ENCODE measurements around the gene SPPL2B. TPM values are rescaled to one million over a fixed set of nuclear protein-coding genes. Genes with fewer than 3 reads are reported as not detected.
A peak's percentile ranks its signal among the peaks of the same experiment; 100 is the strongest.

Gene SPPL2B
- total and polyA plus RNA-seq, 7 experiments from 2014 or later: 11.1 to 150 (median 112) TPM

GRCh38 chr19:2319551-2319950, 8.9 kb upstream of the SPPL2B start:
- peaks cover 6 to 16% (median 8%) of the 10 kb centered on the region in 11 donors for H3K9me3 Mint-ChIP-seq
- intact Hi-C loops (cut with micrococcal nuclease): loop anchor here in 1 of 2 donors (5.0 kb wide), 1 partner anchor 162 kb away; no protein-coding TSS in a partner anchor
- no peaks in the 10 kb centered on the region for H3K27me3 ChIP-seq (ENCODE audit: control insufficient read depth in 2 of 2, insufficient read depth in 2 of 2, low read length in 2 of 2)
- DNase-seq: no peak
- H3K4me3 ChIP-seq (ENCODE audit: low read length): no peak overlapping the region
- peaks cover 0 to 6% (median 2%) of the 10 kb centered on the region in 7 donors for H3K4me1 Mint-ChIP-seq
- peaks cover 5 to 10% (median 7%) of the 10 kb centered on the region in 5 donors for H3K27me3 Mint-ChIP-seq
- H3K4me3 Mint-ChIP-seq: no peak overlapping the region
- ATAC-seq: no peak
- no peak overlapping the region for H3K27ac Mint-ChIP-seq
- peaks cover 0 to 36% (median 0%) of the 10 kb centered on the region in 3 experiments for H3K36me3 ChIP-seq (ENCODE audit: control insufficient read depth in 2 of 3, insufficient read depth in 3 of 3, low read length in 3 of 3)
- H3K27ac ChIP-seq (ENCODE audit: low read depth, low read length): no peak overlapping the region
- ChIA-PET CTCF (no interaction called here), POLR2A (interaction anchor here (0.5 to 1.5 kb wide), 3 partner anchors 32 to 423 kb away, joined by 3 to 5 read pairs (median 4); no protein-coding TSS in a partner anchor)
- peaks cover 0 to 12% (median 5%) of the 10 kb centered on the region in 3 experiments for H3K9me3 ChIP-seq (ENCODE audit: control insufficient read depth in 2 of 3, low read length in 3 of 3)
- H3K36me3 Mint-ChIP-seq: peaks cover 4 to 10% (median 10%) of the 10 kb centered on the region in 5 donors
- no peaks in the 10 kb centered on the region for H3K4me1 ChIP-seq (ENCODE audit: control insufficient read depth in 2 of 2, insufficient read depth in 2 of 2, low read length in 2 of 2)

GRCh38 chr19:2320049-2320448, 8.4 kb upstream of the SPPL2B start:
- Mint-ChIP-seq H3K9me3 (peaks cover 2 to 11% (median 4%) of the 10 kb centered on the region in 11 donors), H3K27ac (no peak overlapping the region), H3K4me1 (peaks cover 0 to 8% (median 6%) of the 10 kb centered on the region in 7 donors), H3K27me3 (peaks cover 0 to 6% (median 3%) of the 10 kb centered on the region in 5 donors), H3K36me3 (peaks cover under 1 to 7% (median 5%) of the 10 kb centered on the region in 5 donors), H3K4me3 (no peak overlapping the region)
- peaks cover 0 to 7% (median under 1%) of the 10 kb centered on the region in 3 experiments for H3K9me3 ChIP-seq (ENCODE audit: control insufficient read depth in 2 of 3, low read length in 3 of 3)
- intact Hi-C loops (cut with micrococcal nuclease): no loop called here
- POLR2A ChIA-PET: interaction anchor here (0.5 to 0.6 kb wide), 2 partner anchors 288 to 423 kb away, joined by 4 to 5 read pairs; no protein-coding TSS in a partner anchor
- no peaks in the 10 kb centered on the region for H3K27me3 ChIP-seq (ENCODE audit: control insufficient read depth in 2 of 2, insufficient read depth in 2 of 2, low read length in 2 of 2)
- H3K4me1 ChIP-seq (ENCODE audit: control insufficient read depth in 2 of 2, insufficient read depth in 2 of 2, low read length in 2 of 2): no peaks in the 10 kb centered on the region
- DNase-seq (no peak), ATAC-seq (no peak)
- H3K27ac ChIP-seq (ENCODE audit: low read depth, low read length): no peak overlapping the region
- CTCF ChIA-PET: no interaction called here
- no peak overlapping the region for H3K4me3 ChIP-seq (ENCODE audit: low read length)
- peaks cover 0 to 41% (median 0%) of the 10 kb centered on the region in 3 experiments for H3K36me3 ChIP-seq (ENCODE audit: control insufficient read depth in 2 of 3, insufficient read depth in 3 of 3, low read length in 3 of 3)

- ChIA-PET CTCF (no interaction called here), POLR2A (interaction anchor here (0.6 kb wide), 1 partner anchor 82 kb away, joined by 4 read pairs; no protein-coding TSS in a partner anchor)
- no peaks in the 10 kb centered on the region for H3K27me3 ChIP-seq (ENCODE audit: control insufficient read depth in 2 of 2, insufficient read depth in 2 of 2, low read length in 2 of 2)
- Mint-ChIP-seq H3K4me3 (no peak overlapping the region), H3K36me3 (peaks cover 0 to 6% (median 0%) of the 10 kb centered on the region in 5 donors), H3K4me1 (peaks cover 7 to 15% (median 9%) of the 10 kb centered on the region in 7 donors), H3K27ac (no peak overlapping the region), H3K27me3 (no peaks in the 10 kb centered on the region), H3K9me3 (peaks cover 0 to 2% (median 0%) of the 10 kb centered on the region in 11 donors)
- H3K4me3 ChIP-seq (ENCODE audit: low read length): no peak overlapping the region
- no peaks in the 10 kb centered on the region for H3K4me1 ChIP-seq (ENCODE audit: control insufficient read depth in 2 of 2, insufficient read depth in 2 of 2, low read length in 2 of 2)
- no peak for DNase-seq
- intact Hi-C loops (cut with micrococcal nuclease): no loop called here
- H3K27ac ChIP-seq (ENCODE audit: low read depth, low read length): no peak overlapping the region
- no peaks in the 10 kb centered on the region for H3K9me3 ChIP-seq (ENCODE audit: control insufficient read depth in 2 of 3, low read length in 3 of 3)
- no peak for ATAC-seq
- peaks cover 0 to 48% (median 0%) of the 10 kb centered on the region in 3 experiments for H3K36me3 ChIP-seq (ENCODE audit: control insufficient read depth in 2 of 3, insufficient read depth in 3 of 3, low read length in 3 of 3)
Measured at GRCh38 chr19:2320939-2321338, 7.5 kb upstream of the SPPL2B start.

GRCh38 chr19:2321565-2322283, 6.8 kb upstream of the SPPL2B start:
- Histone ChIP-seq H3K27me3 (ENCODE audit: control insufficient read depth in 2 of 2, insufficient read depth in 2 of 2, low read length in 2 of 2) (no peaks in the 10 kb centered on the region), H3K36me3 (ENCODE audit: control insufficient read depth in 2 of 3, insufficient read depth in 3 of 3, low read length in 3 of 3) (peaks cover 0 to 51% (median 0%) of the 10 kb centered on the region in 3 experiments), H3K9me3 (ENCODE audit: control insufficient read depth in 2 of 3, low read length in 3 of 3) (no peaks in the 10 kb centered on the region), H3K27ac (ENCODE audit: low read depth, low read length) (no peak overlapping the region), H3K4me3 (ENCODE audit: low read length) (no peak overlapping the region), H3K4me1 (ENCODE audit: control insufficient read depth in 2 of 2, insufficient read depth in 2 of 2, low read length in 2 of 2) (peaks cover 0 to 2% of the 10 kb centered on the region in 2 donors)
- H3K4me1 Mint-ChIP-seq: peaks cover 11 to 23% (median 14%) of the 10 kb centered on the region in 7 donors
- peaks cover 0 to 12% (median 0%) of the 10 kb centered on the region in 5 donors for H3K36me3 Mint-ChIP-seq
- intact Hi-C loops (cut with micrococcal nuclease): no loop called here
- no peaks in the 10 kb centered on the region for H3K9me3 Mint-ChIP-seq
- no peak overlapping the region for H3K27ac Mint-ChIP-seq
- ATAC-seq (no peak), DNase-seq (no peak)
- H3K4me3 Mint-ChIP-seq: no peak overlapping the region
- no peaks in the 10 kb centered on the region for H3K27me3 Mint-ChIP-seq
- POLR2A ChIA-PET: interaction anchor here (0.6 kb wide), 2 partner anchors 33 to 93 kb away, joined by 3 to 4 read pairs; no protein-coding TSS in a partner anchor
- CTCF ChIA-PET: no interaction called here

DNA sequence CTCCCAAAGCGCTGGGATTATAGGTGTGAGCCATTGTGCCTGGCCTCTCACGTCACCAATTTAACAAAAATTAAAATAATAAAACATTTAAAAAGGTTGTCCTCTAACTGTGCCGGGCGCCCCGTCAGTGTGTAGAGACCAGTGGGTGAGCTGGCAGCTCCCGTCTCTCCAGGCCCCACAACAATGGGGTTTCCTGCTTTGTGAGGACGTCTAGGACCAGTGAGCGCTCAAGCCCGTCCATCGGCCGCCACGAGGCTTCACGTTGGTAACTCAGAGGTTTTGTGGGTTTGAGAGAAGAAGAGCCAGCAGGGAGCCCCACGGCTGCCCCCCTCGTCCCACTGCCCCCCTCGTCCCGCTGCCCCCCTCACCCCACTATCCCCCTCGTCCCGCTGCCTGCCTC, 4.8 kb upstream of the SPPL2B start:
- H3K36me3 ChIP-seq (ENCODE audit: control insufficient read depth in 2 of 3, insufficient read depth in 3 of 3, low read length in 3 of 3): peaks cover 0 to 54% (median 0%) of the 10 kb centered on the region in 3 experiments
- H3K27me3 Mint-ChIP-seq: peaks cover 0 to 2% (median 0%) of the 10 kb centered on the region in 5 donors
- ChIA-PET POLR2A (interaction anchor here (0.6 kb wide), 1 partner anchor 1667 kb away, joined by 3 read pairs; no protein-coding TSS in a partner anchor), CTCF (interaction anchor here (0.8 kb wide), 1 partner anchor 65 kb away, joined by 4 read pairs; no protein-coding TSS in a partner anchor)
- H3K9me3 Mint-ChIP-seq: peaks cover 0 to 4% (median 0%) of the 10 kb centered on the region in 11 donors
- H3K27ac Mint-ChIP-seq: no peak overlapping the region
- no peak overlapping the region for H3K27ac ChIP-seq (ENCODE audit: low read depth, low read length)
- H3K9me3 ChIP-seq (ENCODE audit: control insufficient read depth in 2 of 3, low read length in 3 of 3): no peaks in the 10 kb centered on the region
- ATAC-seq (no peak), DNase-seq (no peak)
- intact Hi-C loops (cut with micrococcal nuclease): no loop called here
- peaks cover 5 to 12% of the 10 kb centered on the region in 2 donors for H3K4me1 ChIP-seq (ENCODE audit: control insufficient read depth in 2 of 2, insufficient read depth in 2 of 2, low read length in 2 of 2)
- no peak overlapping the region for H3K4me3 Mint-ChIP-seq
- H3K36me3 Mint-ChIP-seq: peaks cover 0 to 13% (median 4%) of the 10 kb centered on the region in 5 donors
- H3K4me3 ChIP-seq (ENCODE audit: low read length): no peak overlapping the region
- peaks cover 17 to 40% (median 29%) of the 10 kb centered on the region in 7 donors for H3K4me1 Mint-ChIP-seq
- no peaks in the 10 kb centered on the region for H3K27me3 ChIP-seq (ENCODE audit: control insufficient read depth in 2 of 2, insufficient read depth in 2 of 2, low read length in 2 of 2)

- Mint-ChIP-seq H3K4me3 (peak overlapping the region in 1 of 10 donors; percentile 20), H3K27me3 (peaks cover 0 to 2% (median 0%) of the 10 kb centered on the region in 5 donors), H3K9me3 (peaks cover 0 to 4% (median 0%) of the 10 kb centered on the region in 11 donors), H3K36me3 (peaks cover 0 to 13% (median 4%) of the 10 kb centered on the region in 5 donors), H3K27ac (peak overlapping the region in 3 of 9 donors; percentile 24 to 42 (median 40)), H3K4me1 (peaks cover 22 to 44% (median 33%) of the 10 kb centered on the region in 7 donors)
- no peak for DNase-seq
- ChIA-PET CTCF (interaction anchor here (0.8 kb wide), 1 partner anchor 66 kb away, joined by 4 read pairs; no protein-coding TSS in a partner anchor), POLR2A (interaction anchor here (0.6 kb wide), 1 partner anchor 1666 kb away, joined by 3 read pairs; no protein-coding TSS in a partner anchor)
- Histone ChIP-seq H3K27ac (ENCODE audit: low read depth, low read length) (no peak overlapping the region), H3K27me3 (ENCODE audit: control insufficient read depth in 2 of 2, insufficient read depth in 2 of 2, low read length in 2 of 2) (no peaks in the 10 kb centered on the region), H3K36me3 (ENCODE audit: control insufficient read depth in 2 of 3, insufficient read depth in 3 of 3, low read length in 3 of 3) (peaks cover 0 to 56% (median 0%) of the 10 kb centered on the region in 3 experiments), H3K9me3 (ENCODE audit: control insufficient read depth in 2 of 3, low read length in 3 of 3) (no peaks in the 10 kb centered on the region), H3K4me1 (ENCODE audit: control insufficient read depth in 2 of 2, insufficient read depth in 2 of 2, low read length in 2 of 2) (peaks cover 10 to 17% of the 10 kb centered on the region in 2 donors), H3K4me3 (ENCODE audit: low read length) (no peak overlapping the region)
- ATAC-seq: no peak
- intact Hi-C loops (cut with micrococcal nuclease): no loop called here
Measured at GRCh38 chr19:2324220-2324948, 4.1 kb upstream of the SPPL2B start.

Data from naive thymus-derived CD4-positive, alpha-beta T cell (primary cell).